HPDE6-E6E7 (cell line): ENCODE measurements around the gene WDR89.
"Not testable (repeated sequence)": the region's sequence is repeated elsewhere in the genome, so short reads cannot be mapped to it uniquely, and the experiment has no call there.

ENCODE experiments used
- DNase-seq: peaks from one replicate; pipeline ENCODE4 v3.0.0; 2011; ENCODE audit warnings: missing footprints; ENCODE audit errors: extremely low spot score

Gene WDR89

GRCh38 chr14:63594455-63595372 is 47.0 kb downstream of the WDR89 start:
- DNase-seq: no peak

DNA sequence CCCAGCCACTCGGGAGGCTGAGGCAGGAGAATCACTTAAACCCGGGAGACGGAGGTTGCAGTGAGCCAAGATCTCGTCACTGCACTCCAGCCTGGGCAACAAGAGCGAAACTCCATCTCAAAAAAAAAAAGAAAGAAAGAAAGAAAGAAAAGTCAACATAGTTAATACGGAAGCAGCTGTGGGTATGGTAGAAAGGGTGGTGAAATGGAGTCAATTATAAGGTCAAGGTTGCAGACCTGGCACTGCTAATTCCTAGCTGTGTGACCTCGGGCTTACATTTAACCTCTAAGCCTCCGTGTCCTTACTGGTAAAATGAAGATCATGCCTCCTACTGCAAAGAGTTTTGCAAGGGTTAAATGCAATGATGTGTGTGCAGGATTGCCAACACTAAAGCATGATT is 58.6 kb downstream of the WDR89 start:
- DNase-seq: not testable (repeated sequence)

DNA sequence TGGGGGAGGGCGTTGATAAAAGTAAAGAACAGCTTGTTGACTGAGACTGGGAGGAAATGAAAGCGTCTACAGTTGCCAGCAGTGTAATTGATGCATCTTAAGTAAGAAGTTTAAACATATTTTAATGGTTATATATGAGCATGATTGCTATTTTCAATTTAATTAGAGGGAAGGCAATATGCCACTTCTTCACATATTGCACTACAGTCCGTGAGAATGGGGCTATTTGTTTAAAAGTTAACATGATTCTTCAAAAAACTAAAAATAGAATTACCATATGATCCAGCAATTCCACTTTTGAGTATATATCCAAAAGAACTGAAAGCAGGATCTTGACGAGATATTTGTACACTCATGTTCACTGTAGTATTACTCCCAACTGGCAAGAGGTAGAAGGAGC is 60.2 kb downstream of the WDR89 start:
- DNase-seq: no peak

GRCh38 chr14:63578300-63578699 is 63.4 kb downstream of the WDR89 start:
- no peak for DNase-seq

GRCh38 chr14:63573581-63573980 is 68.1 kb downstream of the WDR89 start:
- DNase-seq: no peak

GRCh38 chr14:63565448-63565847 is 76.2 kb downstream of the WDR89 start:
- no peak for DNase-seq

- DNase-seq: no peak
Measured at GRCh38 chr14:63564318-63564717, 77.4 kb downstream of the WDR89 start.

DNA sequence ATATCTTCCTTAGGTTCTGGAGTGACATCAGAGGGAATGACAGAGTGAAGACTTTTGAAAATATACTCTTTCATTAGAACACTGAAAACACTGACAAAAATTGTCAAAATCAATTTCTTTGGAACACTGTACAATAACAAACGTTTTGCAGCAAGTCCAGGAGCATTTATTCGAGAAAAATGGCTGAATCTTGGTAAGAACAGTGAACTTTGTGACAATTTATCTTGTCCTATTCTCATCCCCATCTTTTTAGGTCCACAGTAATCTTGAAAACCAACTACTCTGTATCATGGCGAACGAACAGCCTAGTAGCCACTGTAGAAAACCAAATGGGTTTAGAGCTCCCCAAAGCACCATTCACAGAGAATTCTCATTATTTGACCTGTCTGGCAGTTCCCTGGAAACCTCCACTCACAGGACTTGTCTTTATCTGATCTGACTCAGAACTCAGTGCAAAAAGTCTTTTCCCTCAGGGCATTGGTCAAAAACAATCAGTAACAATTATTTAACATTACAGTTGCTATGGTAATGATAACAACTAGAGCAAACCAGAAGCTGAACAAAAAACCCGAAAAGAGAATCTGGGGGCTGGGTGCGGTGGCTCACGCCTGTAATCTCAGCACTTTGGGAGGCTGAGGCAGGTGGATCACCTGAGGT is 78.2 kb downstream of the WDR89 start:
- DNase-seq: peak; percentile 41

DNA sequence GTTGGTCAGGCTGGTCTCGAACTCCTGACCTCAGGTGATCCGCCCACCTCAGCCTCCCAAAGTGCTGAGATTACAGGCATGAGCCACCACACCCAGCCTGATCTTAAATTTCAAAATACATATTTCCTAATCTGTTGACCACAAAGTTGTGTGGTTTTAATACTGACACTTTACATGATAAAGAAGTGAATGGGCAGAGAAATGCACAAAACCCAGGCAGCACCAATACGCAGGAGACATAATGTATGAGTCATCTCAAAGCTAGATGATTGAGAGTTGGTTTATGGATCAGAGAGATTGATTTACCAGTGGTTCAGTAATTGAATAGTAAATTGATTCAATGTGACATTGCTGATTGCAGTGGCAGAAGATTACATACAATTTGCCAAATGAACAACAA is 79.3 kb downstream of the WDR89 start:
- no peak for DNase-seq

DNA sequence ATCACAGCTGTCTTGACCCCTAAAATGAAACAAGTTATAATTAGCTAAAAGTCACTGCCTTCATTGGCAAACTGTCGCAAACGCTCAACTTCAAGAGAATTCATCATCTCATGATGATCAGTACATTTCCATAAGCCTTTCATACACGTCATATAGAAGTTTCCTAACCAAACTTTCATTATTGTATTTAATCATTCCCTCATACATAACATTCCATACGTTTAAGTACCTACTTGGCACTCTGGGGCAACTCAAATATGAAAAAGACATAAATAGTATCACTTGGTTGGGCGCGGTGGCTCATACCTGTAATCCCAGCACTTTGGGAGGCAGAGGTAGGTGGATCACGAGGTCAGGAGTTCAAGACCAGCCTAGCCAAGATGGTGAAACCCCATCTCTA is 86.1 kb downstream of the WDR89 start:
- DNase-seq: no peak

GRCh38 chr14:63551332-63551731 is 90.3 kb downstream of the WDR89 start:
- peak; percentile 11 for DNase-seq

DNA sequence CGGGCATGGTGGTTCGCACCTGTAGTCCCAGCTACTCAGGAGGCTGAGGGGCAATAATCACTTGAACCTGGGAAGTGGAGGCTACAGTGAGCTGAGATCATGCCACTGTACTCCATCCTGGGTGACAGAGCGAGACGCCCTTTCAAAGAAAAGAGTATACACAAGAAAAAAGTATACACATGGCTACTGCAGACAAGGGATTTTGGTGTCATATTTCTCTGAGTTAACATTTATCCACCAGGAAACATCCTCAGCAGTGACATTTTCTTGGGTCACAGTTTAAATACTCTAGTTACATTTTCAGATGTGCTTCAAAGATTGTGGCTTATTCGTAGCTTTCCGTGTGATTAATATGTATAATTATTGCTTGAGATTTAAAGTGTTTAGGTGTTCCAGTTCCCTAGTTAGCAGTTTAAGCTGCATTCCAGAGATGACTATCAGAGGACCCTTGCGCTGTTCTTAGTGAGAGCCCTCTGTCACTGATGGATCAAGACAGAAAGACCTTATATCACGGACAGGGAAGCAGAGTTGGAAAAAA is 93.8 kb downstream of the WDR89 start:
- no peak for DNase-seq
